ENCODE data around the gene KCTD2.
A peak's percentile ranks its signal among the peaks of the same experiment; 100 is the strongest.

KCTD2 gene

GRCh38 chr17:75082683-75083082, 35.7 kb downstream of the KCTD2 start:
- H3K36me3 ChIP-seq (ENCODE audit: insufficient read depth, low read length): no peaks in the 10 kb centered on the region
- H3K9ac ChIP-seq (ENCODE audit: low read depth, low read length): no peak overlapping the region
- peaks cover 42% of the 10 kb centered on the region for H3K4me1 ChIP-seq (ENCODE audit: control insufficient read depth, insufficient read depth, low read length)

DNA sequence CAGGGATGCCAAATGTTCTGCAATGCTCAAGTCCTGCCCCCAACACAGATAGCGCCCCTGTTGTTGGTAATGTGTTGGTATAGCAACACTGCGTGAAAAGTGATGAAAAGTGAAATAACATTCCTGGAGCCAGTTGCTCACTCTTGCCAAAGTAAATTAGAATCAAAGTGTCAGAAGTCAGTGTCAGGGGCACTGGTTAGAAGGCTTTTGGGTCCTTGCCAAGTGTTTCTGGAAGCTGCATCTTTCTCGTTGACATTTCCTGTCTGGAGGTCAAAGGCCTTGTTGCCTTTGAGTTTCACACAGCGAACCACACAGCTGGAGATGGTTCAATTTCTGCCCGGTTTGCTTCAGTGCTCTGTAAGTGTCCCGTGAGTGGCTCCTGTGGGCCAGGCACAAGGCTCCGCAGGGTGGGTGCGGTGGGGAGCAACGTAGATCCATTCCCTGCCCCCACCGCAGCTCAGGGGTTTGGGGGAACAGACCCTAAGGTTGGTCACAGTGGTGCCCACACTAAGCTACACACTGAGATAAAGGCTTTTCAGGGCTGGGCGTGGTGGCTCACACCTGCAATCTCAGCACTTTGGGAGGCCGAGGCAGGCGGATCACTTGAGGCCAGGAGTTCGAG, 37.1 kb downstream of the KCTD2 start:
- Histone ChIP-seq H3K4me2 (ENCODE audit: low read length) (no peak overlapping the region), H3K36me3 (ENCODE audit: insufficient read depth, low read length) (no peaks in the 10 kb centered on the region), H3K9ac (ENCODE audit: low read depth, low read length) (no peak overlapping the region), H3K4me3 (ENCODE audit: low read length) (no peak overlapping the region), H3K4me1 (ENCODE audit: control insufficient read depth, insufficient read depth, low read length) (peaks cover 42% of the 10 kb centered on the region), H3K27me3 (ENCODE audit: control insufficient read depth, insufficient read depth, low read length) (no peaks in the 10 kb centered on the region), H3K9me3 (replicated peaks; ENCODE audit: low read length) (no peaks in the 10 kb centered on the region)

More at GRCh38 chr17:75082683-75083082, 35.7 kb downstream of the KCTD2 start:
- Histone ChIP-seq H3K4me3 (ENCODE audit: low read length) (no peak overlapping the region), H3K9me3 (replicated peaks; ENCODE audit: low read length) (no peaks in the 10 kb centered on the region), H3K4me2 (ENCODE audit: low read length) (no peak overlapping the region), H3K27me3 (ENCODE audit: control insufficient read depth, insufficient read depth, low read length) (no peaks in the 10 kb centered on the region)

DNA sequence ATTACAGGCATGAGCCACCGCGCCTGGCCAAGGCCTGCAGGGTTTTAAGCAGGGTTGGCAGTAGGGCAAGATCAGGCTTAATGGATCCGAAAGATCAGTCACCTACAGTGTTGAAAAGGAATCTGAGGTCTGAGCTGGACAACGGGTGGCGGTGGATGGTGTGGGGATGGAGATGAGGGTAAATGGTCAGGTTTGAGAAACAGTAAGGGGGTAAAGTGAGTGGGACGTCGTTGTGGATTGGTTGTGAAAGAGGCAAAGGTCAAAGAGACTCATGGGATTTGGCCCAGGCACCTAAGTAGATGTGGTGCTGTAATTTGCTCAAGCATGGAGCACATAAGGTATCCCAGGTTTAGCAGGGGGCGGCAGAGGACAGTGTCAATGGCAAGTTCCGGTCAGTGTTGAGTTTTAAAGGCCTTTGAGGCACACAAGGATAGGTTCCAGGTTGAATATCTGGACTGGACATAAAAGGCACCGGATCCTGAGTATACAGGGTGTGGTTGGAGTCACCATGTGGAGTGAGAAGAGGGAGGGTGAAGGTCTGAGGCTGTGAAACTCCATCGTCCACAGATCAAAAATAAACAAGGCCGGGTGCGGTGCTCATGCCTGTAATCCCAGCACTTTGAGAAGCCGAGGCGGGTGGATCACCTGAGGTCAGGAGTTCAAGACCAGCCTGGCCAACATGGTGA, 39.6 kb downstream of the KCTD2 start:
- Histone ChIP-seq H3K9me3 (replicated peaks; ENCODE audit: low read length) (no peaks in the 10 kb centered on the region), H3K36me3 (ENCODE audit: insufficient read depth, low read length) (no peaks in the 10 kb centered on the region), H3K27me3 (ENCODE audit: control insufficient read depth, insufficient read depth, low read length) (no peaks in the 10 kb centered on the region), H3K4me3 (ENCODE audit: low read length) (no peak overlapping the region), H3K4me2 (ENCODE audit: low read length) (no peak overlapping the region), H3K9ac (ENCODE audit: low read depth, low read length) (no peak overlapping the region), H3K4me1 (ENCODE audit: control insufficient read depth, insufficient read depth, low read length) (peaks cover 39% of the 10 kb centered on the region)

DNA sequence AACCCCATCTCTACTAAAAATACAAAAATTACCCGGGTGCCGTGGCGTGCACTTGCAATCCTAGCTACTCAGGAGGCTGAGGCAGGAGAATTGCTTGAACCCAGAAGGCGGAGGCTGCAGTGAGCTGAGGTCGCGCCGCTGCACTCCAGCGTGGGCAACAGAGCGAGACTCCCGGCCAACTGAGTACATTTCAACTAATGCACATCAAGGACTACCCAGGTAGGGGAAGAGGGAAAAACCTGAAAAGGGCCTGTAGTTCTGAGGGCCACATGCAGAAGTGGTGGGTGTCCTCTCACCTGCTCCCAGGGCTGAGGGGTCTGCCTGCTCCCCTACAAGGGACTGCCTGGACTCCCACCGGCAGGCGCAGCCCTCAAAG, 40.1 kb downstream of the KCTD2 start:
- Histone ChIP-seq H3K9ac (ENCODE audit: low read depth, low read length) (peak overlapping the region; percentile 60), H3K4me2 (ENCODE audit: low read length) (peak overlapping the region; percentile 71), H3K27me3 (ENCODE audit: control insufficient read depth, insufficient read depth, low read length) (no peaks in the 10 kb centered on the region), H3K9me3 (replicated peaks; ENCODE audit: low read length) (no peaks in the 10 kb centered on the region), H3K4me3 (ENCODE audit: low read length) (peak overlapping the region; percentile 60), H3K4me1 (ENCODE audit: control insufficient read depth, insufficient read depth, low read length) (peaks cover 39% of the 10 kb centered on the region), H3K36me3 (ENCODE audit: insufficient read depth, low read length) (no peaks in the 10 kb centered on the region)

DNA sequence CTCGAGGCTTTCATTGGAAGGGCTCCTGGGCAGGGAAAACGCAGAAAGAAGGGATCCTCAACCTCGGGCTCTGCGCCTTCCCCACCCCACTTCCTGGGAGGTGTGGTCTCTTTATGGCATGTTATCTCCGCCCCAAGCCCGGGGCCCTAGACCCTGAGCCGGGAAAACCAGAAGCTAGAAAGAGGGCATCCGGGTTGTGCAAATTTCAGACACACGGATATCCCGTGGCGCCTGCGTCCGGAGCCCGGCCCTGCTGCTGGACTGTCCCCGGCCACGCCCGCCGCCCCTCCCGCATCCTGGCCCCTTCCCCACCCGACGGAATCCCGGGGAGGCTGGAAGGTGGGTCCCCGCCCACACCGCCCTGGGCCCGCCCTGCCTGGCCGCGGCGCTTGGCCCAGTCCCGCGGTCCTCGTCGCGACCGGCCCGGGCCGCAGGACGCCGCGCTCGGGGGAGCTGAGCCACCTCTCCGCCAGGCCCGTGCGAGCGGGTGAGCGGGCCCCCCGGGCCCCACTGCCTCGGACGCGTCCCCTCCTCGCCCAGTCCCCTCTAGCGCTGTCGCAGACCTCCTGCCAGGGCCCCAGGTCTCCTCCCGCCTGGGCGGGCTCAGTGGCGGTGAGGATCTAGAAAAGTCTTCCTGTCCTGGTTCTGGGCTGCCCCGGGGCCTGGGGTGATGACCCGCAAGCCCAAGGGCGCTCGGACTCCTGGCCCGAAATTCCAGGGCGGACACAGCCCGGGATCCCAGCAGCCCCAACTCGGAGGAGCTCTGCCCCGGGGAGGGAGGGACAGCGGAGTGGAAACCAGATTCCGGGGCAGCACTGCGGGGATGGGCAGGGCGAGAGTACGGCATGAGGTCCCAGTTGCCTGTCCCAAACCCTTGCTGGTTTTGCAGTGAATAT, 40.8 kb downstream of the KCTD2 start, which contains the start of gene SLC16A5:
Gene SLC16A5 (plus strand): TSS at position 397 of the 896 bp plus-strand sequence. CDS start 5,683 bp downstream, outside the sequence.
- no peaks in the 10 kb centered on the region for H3K9me3 ChIP-seq (replicated peaks; ENCODE audit: low read length)
- H3K36me3 ChIP-seq (ENCODE audit: insufficient read depth, low read length): no peaks in the 10 kb centered on the region
- peak within 1 kb of the TSS; percentile 60 for H3K4me3 ChIP-seq (ENCODE audit: low read length)
- peaks cover 39% of the 10 kb centered on the region for H3K4me1 ChIP-seq (ENCODE audit: control insufficient read depth, insufficient read depth, low read length)
- H3K4me2 ChIP-seq (ENCODE audit: low read length): peak within 1 kb of the TSS; percentile 71
- peak within 1 kb of the TSS; percentile 60 for H3K9ac ChIP-seq (ENCODE audit: low read depth, low read length)
- no peaks in the 10 kb centered on the region for H3K27me3 ChIP-seq (ENCODE audit: control insufficient read depth, insufficient read depth, low read length)

DNA sequence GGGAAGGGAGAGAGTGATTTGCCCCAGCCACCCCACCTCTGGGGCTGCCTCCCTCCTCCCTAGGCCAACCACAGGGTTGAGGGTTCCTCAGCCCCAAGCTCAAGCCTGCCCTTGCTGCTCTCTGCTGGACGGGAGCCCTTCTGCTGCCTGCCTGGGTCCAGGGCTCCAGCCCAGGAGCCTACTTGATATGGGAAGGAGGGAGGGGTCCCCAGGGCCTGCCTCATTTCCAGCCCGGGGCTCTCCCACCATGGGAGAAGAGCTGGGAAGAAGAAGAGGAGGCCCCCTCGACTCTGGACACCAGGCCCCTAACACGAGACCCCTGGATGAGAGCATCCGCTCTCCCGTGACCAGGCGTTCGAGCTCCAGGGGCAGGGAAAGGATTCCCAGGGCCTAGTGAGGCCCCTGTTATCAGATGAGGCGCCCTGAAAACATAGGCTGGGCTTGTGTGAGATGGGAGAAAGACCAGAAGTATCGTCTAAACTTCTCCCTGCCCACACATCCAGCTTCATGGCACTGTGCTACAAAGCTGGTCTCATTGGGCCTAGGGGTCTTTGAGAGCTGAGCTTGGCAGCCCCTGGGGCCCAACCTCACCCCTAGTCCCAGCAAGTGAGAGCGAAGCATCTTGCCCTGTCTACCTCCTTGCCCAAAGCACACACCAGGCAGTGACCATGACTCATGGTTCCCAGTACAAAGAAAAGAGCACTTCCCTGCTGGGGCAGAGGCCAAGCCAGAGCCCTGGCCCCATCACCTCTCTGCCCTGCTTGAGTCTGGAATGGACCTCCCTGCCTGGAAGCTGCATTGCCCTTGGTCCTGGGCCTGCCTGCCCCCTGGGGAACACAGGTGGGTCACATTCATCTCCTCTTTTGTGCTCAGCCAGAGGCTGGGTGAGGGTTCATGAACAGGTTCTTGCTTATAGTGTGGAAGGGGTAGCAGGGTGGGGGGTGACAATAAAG, 41.7 kb downstream of the KCTD2 start:
- Histone ChIP-seq H3K27me3 (ENCODE audit: control insufficient read depth, insufficient read depth, low read length) (no peaks in the 10 kb centered on the region), H3K4me3 (ENCODE audit: low read length) (no peak overlapping the region), H3K9me3 (replicated peaks; ENCODE audit: low read length) (no peaks in the 10 kb centered on the region), H3K9ac (ENCODE audit: low read depth, low read length) (peak overlapping the region; percentile 60), H3K4me1 (ENCODE audit: control insufficient read depth, insufficient read depth, low read length) (peaks cover 39% of the 10 kb centered on the region), H3K4me2 (ENCODE audit: low read length) (peak overlapping the region; percentile 71), H3K36me3 (ENCODE audit: insufficient read depth, low read length) (no peaks in the 10 kb centered on the region)

DNA sequence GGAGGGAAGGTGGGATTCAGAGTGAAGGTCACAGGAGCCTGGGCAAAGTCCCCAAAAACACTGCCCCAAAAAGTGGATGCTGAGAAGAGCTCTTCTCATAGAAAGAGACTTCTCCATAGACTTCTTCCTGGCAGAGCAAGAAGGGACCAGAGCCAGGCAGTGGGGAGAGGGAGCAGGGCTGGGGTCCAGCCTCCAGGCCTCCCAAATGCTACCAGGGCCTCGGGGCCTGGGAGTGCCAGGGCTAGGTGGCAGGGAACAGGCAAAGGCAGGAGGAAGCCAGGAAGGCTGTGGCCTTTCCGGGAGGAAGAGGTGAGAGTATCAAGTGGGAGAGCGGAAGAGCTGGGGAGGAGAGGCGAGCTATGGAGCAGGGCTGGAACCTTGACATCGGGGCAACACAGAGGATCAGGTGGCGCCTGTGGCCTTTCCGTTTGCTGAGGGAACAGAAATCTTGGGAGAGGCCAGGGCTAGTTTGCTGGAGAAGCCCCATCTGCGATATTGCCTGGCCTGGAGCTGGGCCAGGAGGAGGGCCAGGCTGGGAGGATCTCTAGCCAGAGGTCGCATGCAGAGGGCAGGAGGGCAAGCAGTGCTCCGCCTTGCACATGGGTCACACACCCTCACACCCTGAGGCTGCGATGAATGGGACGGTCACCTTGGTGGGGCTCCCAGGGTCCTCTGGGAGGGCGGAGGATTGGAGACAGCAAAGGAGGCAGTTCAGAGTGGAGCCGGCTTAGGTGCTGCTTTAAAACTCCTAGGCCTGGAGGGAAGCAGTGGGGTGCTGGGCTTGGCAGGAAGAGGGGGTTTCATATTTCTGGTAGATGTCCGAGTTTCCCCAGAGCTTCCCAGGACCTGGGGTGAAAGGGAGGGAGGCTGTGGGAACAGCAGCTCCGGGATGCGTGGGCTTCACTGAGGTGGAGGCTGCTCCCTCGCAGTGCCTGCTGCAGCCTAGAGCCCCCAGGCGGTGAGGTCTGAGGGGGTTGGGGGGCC, 44.1 kb downstream of the KCTD2 start:
- H3K9ac ChIP-seq (ENCODE audit: low read depth, low read length): no peak overlapping the region
- no peak overlapping the region for H3K4me3 ChIP-seq (ENCODE audit: low read length)
- no peaks in the 10 kb centered on the region for H3K9me3 ChIP-seq (replicated peaks; ENCODE audit: low read length)

DNA sequence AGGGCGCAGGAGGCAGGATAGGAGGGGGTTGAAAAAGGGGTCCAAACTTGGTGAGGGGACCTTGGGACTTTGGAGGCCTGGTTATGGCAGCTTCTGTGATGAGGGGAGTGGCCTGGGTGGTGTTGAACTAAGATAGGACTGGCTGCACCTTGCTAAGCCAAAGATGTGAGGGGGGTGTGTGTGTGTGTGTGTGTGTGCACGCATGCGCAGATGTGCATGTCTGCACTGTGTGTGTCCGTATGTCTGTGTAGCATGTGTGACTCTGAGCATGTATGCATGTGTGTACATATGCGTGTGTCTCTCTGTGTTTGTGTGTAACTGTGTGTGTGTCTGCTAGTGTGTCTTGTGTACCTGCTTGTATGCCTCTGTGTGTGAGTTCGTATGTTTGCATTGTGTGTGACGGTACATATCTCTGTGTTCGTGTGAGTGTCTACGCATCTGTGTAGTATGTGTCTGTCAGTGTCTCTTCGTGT, 44.9 kb downstream of the KCTD2 start:
- Histone ChIP-seq H3K36me3 (ENCODE audit: insufficient read depth, low read length) (no peaks in the 10 kb centered on the region), H3K27me3 (ENCODE audit: control insufficient read depth, insufficient read depth, low read length) (no peaks in the 10 kb centered on the region), H3K9ac (ENCODE audit: low read depth, low read length) (no peak overlapping the region), H3K4me2 (ENCODE audit: low read length) (no peak overlapping the region), H3K4me3 (ENCODE audit: low read length) (no peak overlapping the region), H3K4me1 (ENCODE audit: control insufficient read depth, insufficient read depth, low read length) (peaks cover 38% of the 10 kb centered on the region), H3K9me3 (replicated peaks; ENCODE audit: low read length) (no peaks in the 10 kb centered on the region)

More for the DNA sequence above, 44.1 kb downstream of the KCTD2 start:
- no peaks in the 10 kb centered on the region for H3K27me3 ChIP-seq (ENCODE audit: control insufficient read depth, insufficient read depth, low read length)
- H3K36me3 ChIP-seq (ENCODE audit: insufficient read depth, low read length): no peaks in the 10 kb centered on the region
- peaks cover 34% of the 10 kb centered on the region for H3K4me1 ChIP-seq (ENCODE audit: control insufficient read depth, insufficient read depth, low read length)
- H3K4me2 ChIP-seq (ENCODE audit: low read length): no peak overlapping the region

DNA sequence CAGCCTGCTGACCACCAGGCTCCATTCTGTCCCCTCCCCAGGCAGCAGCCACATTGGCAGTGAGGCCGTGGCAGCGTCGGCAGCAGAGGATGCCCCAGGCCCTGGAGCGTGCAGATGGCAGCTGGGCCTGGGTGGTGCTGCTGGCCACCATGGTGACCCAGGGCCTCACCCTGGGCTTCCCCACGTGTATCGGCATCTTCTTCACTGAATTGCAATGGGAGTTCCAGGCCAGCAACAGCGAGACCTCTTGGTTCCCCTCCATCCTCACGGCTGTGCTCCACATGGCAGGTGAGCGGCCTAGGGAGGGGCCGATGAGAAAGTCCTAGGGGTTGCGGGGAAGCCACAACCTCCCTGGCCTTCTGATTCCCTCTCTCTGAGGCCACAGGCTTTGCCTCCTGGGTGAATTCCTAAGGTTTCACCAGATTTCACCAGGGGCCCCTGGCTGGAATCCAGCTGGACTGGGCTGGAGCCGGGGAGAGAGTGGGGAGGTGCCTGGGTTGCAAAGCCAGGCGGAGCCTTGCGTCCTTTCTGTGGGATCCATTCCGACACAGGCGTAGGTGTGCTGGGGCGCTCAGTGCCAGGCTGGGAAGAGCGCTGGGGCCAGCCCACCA, 46.6 kb downstream of the KCTD2 start:
- Histone ChIP-seq H3K9me3 (replicated peaks; ENCODE audit: low read length) (no peaks in the 10 kb centered on the region), H3K27me3 (ENCODE audit: control insufficient read depth, insufficient read depth, low read length) (no peaks in the 10 kb centered on the region), H3K4me3 (ENCODE audit: low read length) (no peak overlapping the region), H3K4me1 (ENCODE audit: control insufficient read depth, insufficient read depth, low read length) (peaks cover 20% of the 10 kb centered on the region), H3K36me3 (ENCODE audit: insufficient read depth, low read length) (no peaks in the 10 kb centered on the region), H3K9ac (ENCODE audit: low read depth, low read length) (no peak overlapping the region), H3K4me2 (ENCODE audit: low read length) (no peak overlapping the region)

Measured in skeletal muscle satellite cell (primary cell).